Peyer's patch (tissue), 4 donors: Measurements from ENCODE around the gene TRERF1.

Source experiments
- CTCF ChIP-seq, 6 experiments: fragments of 450-650 bp in 4 of 6; fragments of 200-600 bp in 2 of 6; sonication (generic) in 1 of 6; IDR thresholded peaks; one replicate each; pipeline ENCODE4 v1.5.1; 2017 to 2019; ENCODE audit warnings: antibody characterized with exemption in 6 of 6, mild to moderate bottlenecking in 3 of 6, moderate library complexity in 1 of 6
- POLR2A ChIP-seq, 2 donors: fragments of 450-650 bp; IDR thresholded peaks; one replicate each; pipeline ENCODE4 v1.5.1; 2017; ENCODE audit warnings: antibody characterized with exemption in 2 of 2, mild to moderate bottlenecking in 2 of 2, moderate library complexity in 2 of 2

GRCh38 chr6:42228305-42228704, 223.4 kb downstream of the TRERF1 start:
- TF ChIP-seq CTCF (IDR thresholded peaks at IDR 0.05) (no peak), POLR2A (IDR thresholded peaks at IDR 0.05) (no peak)
